Osteoblast (primary cell): ENCODE results near the gene CKAP5. TPM values are rescaled to one million over a fixed set of nuclear protein-coding genes. Genes with fewer than 3 reads are reported as not detected.

Experiments
- DNase-seq: peaks from one replicate; pipeline ENCODE4 v3.0.0; 2011; ENCODE audit warnings: low spot score, mixed read lengths; ENCODE audit not compliant: insufficient read length; ENCODE audit errors: missing footprints
- H2AFZ ChIP-seq: 2 replicates; pipeline ENCODE4 v1.6.0; 2011; ENCODE audit warnings: mild to moderate bottlenecking, low read length
- H3K27ac ChIP-seq: 2 replicates; pipeline ENCODE4 v1.5.1; 2011; ENCODE audit warnings: mild to moderate bottlenecking, low read depth, low read length, moderate library complexity
- H3K27me3 ChIP-seq: 2 replicates; pipeline ENCODE4 v1.6.0; 2012; ENCODE audit warnings: mild to moderate bottlenecking, control low read depth, inconsistent platforms, low read length, moderate library complexity; ENCODE audit not compliant: insufficient read depth
- H3K36me3 ChIP-seq: 2 replicates; pipeline ENCODE4 v1.5.1; 2011; ENCODE audit warnings: mild to moderate bottlenecking, low read length, control low read depth, moderate library complexity; ENCODE audit not compliant: insufficient read depth
- H3K4me1 ChIP-seq: 2 replicates; pipeline ENCODE4 v1.5.1; 2011; ENCODE audit warnings: mild to moderate bottlenecking, low read length, control low read depth, moderate library complexity; ENCODE audit not compliant: insufficient read depth
- H3K4me2 ChIP-seq: 2 replicates; pipeline ENCODE4 v1.6.0; 2011; ENCODE audit warnings: mild to moderate bottlenecking, low read length; ENCODE audit not compliant: insufficient read depth
- H3K4me3 ChIP-seq: fragments of 200-600 bp; sonication (generic); 3 replicates; pipeline ENCODE4 v1.5.1; 2012; ENCODE audit warnings: mild to moderate bottlenecking, low read length, inconsistent platforms; ENCODE audit not compliant: insufficient read depth
- H3K79me2 ChIP-seq: 2 replicates; pipeline ENCODE4 v1.6.0; 2012; ENCODE audit warnings: mild to moderate bottlenecking, low read length, control low read depth, inconsistent platforms; ENCODE audit not compliant: insufficient read depth
- H3K9me3 ChIP-seq: 2 replicates; pipeline ENCODE4 v1.5.1; 2011; ENCODE audit warnings: low read depth, low read length, control low read depth
- H4K20me1 ChIP-seq: 2 replicates; pipeline ENCODE4 v1.6.0; 2012; ENCODE audit warnings: mild to moderate bottlenecking, low read length, control low read depth; ENCODE audit not compliant: insufficient read depth
- total RNA-seq: library from RNA; depleted of rRNA; stranded (reverse); fragments of >200 nt; gene quantifications from 2 replicates; pipeline ENCODE4 v1.2.3, GENCODE V29; 2012
- TF ChIP-seq, protein P1 (sequence below): IDR thresholded peaks from 2 replicates; pipeline ENCODE4 v1.5.1; 2011; ENCODE audit warnings: mild to moderate bottlenecking, low read depth, low read length, moderate library complexity; ENCODE audit errors: extremely low read depth

CKAP5 gene
- total RNA-seq, 1 donor, result 56.5 TPM

DNA sequence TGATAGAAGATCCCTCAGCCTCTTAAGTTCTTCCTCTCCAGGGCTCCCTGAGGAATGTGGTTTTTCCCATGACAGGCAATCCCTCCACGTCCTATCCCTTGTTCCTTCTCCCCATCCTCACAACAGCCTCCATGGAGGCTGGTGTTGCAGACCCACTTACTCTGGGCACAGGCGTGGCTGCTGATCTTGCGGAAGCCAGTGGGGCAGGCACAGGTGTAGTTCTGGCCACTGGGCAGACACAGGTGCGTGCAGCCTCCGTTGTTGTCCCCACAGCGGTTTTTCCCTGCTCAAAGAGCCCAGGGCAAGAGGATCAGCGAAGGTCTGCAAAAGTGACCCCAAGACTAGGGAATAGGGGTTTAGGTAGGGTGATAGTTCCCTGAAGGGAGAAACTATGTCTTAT is 43.2 kb upstream of the CKAP5 start:
- Histone ChIP-seq H3K79me2 (no peaks in the 10 kb centered on the region), H3K4me1 (no peaks in the 10 kb centered on the region), H3K4me3 (no peak overlapping the region), H2AFZ (no peak overlapping the region), H3K9me3 (no peaks in the 10 kb centered on the region), H3K27ac (no peak overlapping the region), H3K36me3 (no peaks in the 10 kb centered on the region), H3K4me2 (no peak overlapping the region), H3K27me3 (no peaks in the 10 kb centered on the region), H4K20me1 (no peaks in the 10 kb centered on the region)
- TF ChIP-seq, protein P1, sequence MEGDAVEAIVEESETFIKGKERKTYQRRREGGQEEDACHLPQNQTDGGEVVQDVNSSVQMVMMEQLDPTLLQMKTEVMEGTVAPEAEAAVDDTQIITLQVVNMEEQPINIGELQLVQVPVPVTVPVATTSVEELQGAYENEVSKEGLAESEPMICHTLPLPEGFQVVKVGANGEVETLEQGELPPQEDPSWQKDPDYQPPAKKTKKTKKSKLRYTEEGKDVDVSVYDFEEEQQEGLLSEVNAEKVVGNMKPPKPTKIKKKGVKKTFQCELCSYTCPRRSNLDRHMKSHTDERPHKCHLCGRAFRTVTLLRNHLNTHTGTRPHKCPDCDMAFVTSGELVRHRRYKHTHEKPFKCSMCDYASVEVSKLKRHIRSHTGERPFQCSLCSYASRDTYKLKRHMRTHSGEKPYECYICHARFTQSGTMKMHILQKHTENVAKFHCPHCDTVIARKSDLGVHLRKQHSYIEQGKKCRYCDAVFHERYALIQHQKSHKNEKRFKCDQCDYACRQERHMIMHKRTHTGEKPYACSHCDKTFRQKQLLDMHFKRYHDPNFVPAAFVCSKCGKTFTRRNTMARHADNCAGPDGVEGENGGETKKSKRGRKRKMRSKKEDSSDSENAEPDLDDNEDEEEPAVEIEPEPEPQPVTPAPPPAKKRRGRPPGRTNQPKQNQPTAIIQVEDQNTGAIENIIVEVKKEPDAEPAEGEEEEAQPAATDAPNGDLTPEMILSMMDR, result no peak
- DNase-seq, result no peak

GRCh38 chr11:46888636-46889035 is 42.6 kb upstream of the CKAP5 start:
- DNase-seq, result no peak
- TF ChIP-seq, protein P1, result no peak
- H3K27me3 ChIP-seq, result no peaks in the 10 kb centered on the region

DNA sequence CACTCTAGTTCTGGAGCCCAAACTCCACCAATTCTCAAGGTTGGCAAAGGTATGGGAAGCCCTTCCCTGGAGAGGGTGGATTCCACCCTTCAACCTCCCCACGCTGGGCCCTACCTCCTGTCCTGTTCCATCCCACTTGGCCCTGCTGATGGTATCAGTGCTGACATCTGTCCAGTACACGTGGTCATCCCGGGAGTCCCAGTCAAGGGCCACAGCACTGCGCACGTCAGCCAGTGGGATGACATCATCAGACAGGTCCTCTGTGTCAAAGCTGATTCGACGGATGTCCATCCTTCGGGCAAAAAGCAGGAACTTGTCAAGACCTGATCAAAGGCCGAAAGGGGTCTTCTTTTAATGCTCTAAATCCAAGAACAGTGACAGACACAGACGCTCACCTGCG is 40.1 kb upstream of the CKAP5 start:
- Histone ChIP-seq H3K27ac (no peak overlapping the region), H3K79me2 (no peaks in the 10 kb centered on the region), H3K4me2 (no peak overlapping the region), H3K36me3 (no peaks in the 10 kb centered on the region), H2AFZ (no peak overlapping the region), H3K4me3 (no peak overlapping the region), H3K4me1 (no peaks in the 10 kb centered on the region), H4K20me1 (no peaks in the 10 kb centered on the region), H3K27me3 (no peaks in the 10 kb centered on the region), H3K9me3 (no peaks in the 10 kb centered on the region)
- DNase-seq, result no peak
- TF ChIP-seq, protein P1, result no peak

More at GRCh38 chr11:46888636-46889035, 42.6 kb upstream of the CKAP5 start:
- no peaks in the 10 kb centered on the region for H3K79me2 ChIP-seq
- no peaks in the 10 kb centered on the region for H3K9me3 ChIP-seq
- no peaks in the 10 kb centered on the region for H3K4me1 ChIP-seq
- H2AFZ ChIP-seq, result no peak overlapping the region
- no peaks in the 10 kb centered on the region for H4K20me1 ChIP-seq
- no peak overlapping the region for H3K27ac ChIP-seq
- no peaks in the 10 kb centered on the region for H3K36me3 ChIP-seq
- H3K4me2 ChIP-seq, result no peak overlapping the region
- no peak overlapping the region for H3K4me3 ChIP-seq

- TF ChIP-seq, protein P1, result no peak
- DNase-seq, result no peak
- no peak overlapping the region for H3K4me3 ChIP-seq
Measured at GRCh38 chr11:46879056-46879585, 33.0 kb upstream of the CKAP5 start.

More at GRCh38 chr11:46879056-46879585, 33.0 kb upstream of the CKAP5 start:
- Histone ChIP-seq H3K36me3 (no peaks in the 10 kb centered on the region), H3K79me2 (no peaks in the 10 kb centered on the region), H4K20me1 (no peaks in the 10 kb centered on the region), H3K27ac (no peak overlapping the region), H3K27me3 (no peaks in the 10 kb centered on the region), H3K4me2 (no peak overlapping the region), H2AFZ (no peak overlapping the region), H3K4me1 (no peaks in the 10 kb centered on the region), H3K9me3 (no peaks in the 10 kb centered on the region)
